ENCODE data around the gene AP3S1. TPM values are rescaled to one million over a fixed set of nuclear protein-coding genes. Genes with fewer than 3 reads are reported as not detected.
"Not testable (repeated sequence)": the region's sequence is repeated elsewhere in the genome, so short reads cannot be mapped to it uniquely, and the experiment has no call there.

Gene AP3S1
- total and polyA plus RNA-seq, 2 of the 13 experiments (the other 11 are each of a cell fraction or from before 2014, with no cell fraction given) = 50.5 to 85.9 TPM

DNA sequence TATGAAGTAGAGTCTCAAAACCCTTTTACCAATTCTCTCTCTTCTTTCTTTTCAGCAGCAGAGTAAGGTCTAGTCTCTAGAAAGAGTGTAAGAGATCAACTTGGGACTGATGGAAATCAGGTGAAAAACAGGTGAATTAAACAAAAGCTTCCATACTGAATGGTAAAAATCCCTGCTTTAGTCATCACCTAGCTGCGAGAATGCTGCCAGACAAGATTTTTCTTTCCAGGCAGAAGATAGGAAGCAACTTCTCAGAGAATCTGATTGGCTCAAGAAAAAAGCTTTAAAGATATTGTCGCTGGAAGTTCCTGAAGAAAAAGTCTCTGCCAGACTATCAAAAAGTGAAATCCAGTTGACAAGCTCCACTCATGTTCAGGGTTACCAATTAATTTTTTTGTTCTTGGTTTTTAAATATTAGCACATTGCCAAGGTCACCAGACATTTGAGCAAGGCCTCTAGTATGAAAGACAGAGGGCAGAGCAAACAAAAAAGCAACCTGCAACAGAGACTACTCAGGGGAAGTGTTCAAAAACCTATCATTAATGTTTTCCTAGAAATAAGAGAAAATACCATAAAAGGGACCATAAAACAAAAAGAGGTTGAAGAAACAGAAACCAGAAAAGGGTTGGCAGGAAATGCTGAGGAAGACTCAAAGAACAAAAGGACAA is 34.6 kb upstream of the AP3S1 start:
- in situ Hi-C loops (cut with HindIII; ENCODE audit: extremely low pct_ligation_motif_present, low pct_unique_long_range_greater_than_20kb) (no loop called here), intact Hi-C loops (cut with micrococcal nuclease; ENCODE audit: unreplicated experiment) (no loop called here)
- no TSS peak for BruUV-seq (replicated peaks)
- Histone ChIP-seq H3K9me3 (ENCODE audit: low read length) (no peaks in the 10 kb centered on the region), H3K79me2 (ENCODE audit: insufficient read depth, low read length) (no peaks in the 10 kb centered on the region), H3K4me1 (ENCODE audit: insufficient read depth, low read length) (peaks cover 15% of the 10 kb centered on the region), H2AFZ (ENCODE audit: low read length) (no peak overlapping the region), H3K27ac (ENCODE audit: extremely low read length, insufficient read depth, low read length) (no peak overlapping the region), H3K4me2 (ENCODE audit: low read depth, low read length) (no peak overlapping the region), H3K36me3 (replicated peaks in 1 of 2; ENCODE audit: control insufficient read depth in 1 of 2, insufficient read depth in 2 of 2, low read length in 2 of 2) (no peaks in the 10 kb centered on the region), H4K20me1 (ENCODE audit: insufficient read depth, low read length) (no peaks in the 10 kb centered on the region), H3K4me3 (replicated peaks in 1 of 3; ENCODE audit: insufficient read depth in 1 of 3, low read depth in 2 of 3, low read length in 3 of 3) (no peak overlapping the region), H3K27me3 (ENCODE audit: control insufficient read depth in 1 of 2, insufficient read depth in 2 of 2, low read length in 2 of 2) (no peaks in the 10 kb centered on the region), H3K9ac (ENCODE audit: insufficient read depth, low read depth, low read length) (no peak overlapping the region)
- WGBS (ENCODE audit: low lambda C conversion rate) = 79% methylated on average over 2 of the region's 2 CpGs
- no peak for DNase-seq (ENCODE audit: low spot score)
- POLR2A ChIA-PET = interaction anchor here (0.7 kb wide), 1 partner anchor 9 kb away, joined by 3 read pairs; the partner anchor contains the start of gene CDO1
- no peak for ATAC-seq
- TF ChIP-seq ZNF883 (CRISPR knock-in tag; IDR thresholded peaks at IDR 0.05; ENCODE audit: not compliant biosample characterization) (no peak), BCL6 (CRISPR knock-in tag; IDR thresholded peaks at IDR 0.05) (peak; percentile 34; the same call in 1 of the 2 replicates)
- FAIRE-seq = no peak
- CTCF ChIA-PET (ENCODE audit: low intra/inter-chr PET ratio, low total read pairs) = no interaction called here

DNA sequence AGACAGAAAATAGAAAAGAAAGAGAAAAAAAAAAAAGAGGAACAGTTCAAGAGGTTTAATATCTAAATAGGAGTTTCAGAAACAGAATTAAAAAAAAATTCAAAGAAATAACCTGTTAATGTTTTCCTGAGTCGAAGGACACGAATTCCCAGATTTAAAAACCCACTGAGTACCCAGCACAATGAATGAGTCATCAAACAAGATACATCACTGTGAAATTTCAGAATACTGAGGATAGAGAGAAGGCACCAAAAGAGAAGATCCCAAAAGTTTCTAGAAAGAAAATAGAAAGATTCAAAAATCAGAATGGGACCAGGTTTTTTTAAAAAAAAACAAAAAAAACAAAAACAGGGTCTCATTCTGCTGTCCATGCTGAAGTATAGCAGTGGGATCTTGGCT is 34.1 kb upstream of the AP3S1 start:
- DNase-seq (ENCODE audit: low spot score) (no peak), ATAC-seq (no peak), FAIRE-seq (no peak)
- no peak overlapping the region for H3K4me2 ChIP-seq (ENCODE audit: low read depth, low read length)
- peaks cover 21% of the 10 kb centered on the region for H3K4me1 ChIP-seq (ENCODE audit: insufficient read depth, low read length)
- H3K4me3 ChIP-seq (replicated peaks in 1 of 3; ENCODE audit: insufficient read depth in 1 of 3, low read depth in 2 of 3, low read length in 3 of 3) = no peak overlapping the region
- no peak overlapping the region for H2AFZ ChIP-seq (ENCODE audit: low read length)
- ChIA-PET POLR2A (no interaction called here), CTCF (ENCODE audit: low intra/inter-chr PET ratio, low total read pairs) (no interaction called here)
- no TSS peak for BruUV-seq (replicated peaks)
- no peaks in the 10 kb centered on the region for H3K27me3 ChIP-seq (ENCODE audit: control insufficient read depth in 1 of 2, insufficient read depth in 2 of 2, low read length in 2 of 2)
- no peak overlapping the region for H3K9ac ChIP-seq (ENCODE audit: insufficient read depth, low read depth, low read length)
- no peaks in the 10 kb centered on the region for H3K79me2 ChIP-seq (ENCODE audit: insufficient read depth, low read length)
- H3K36me3 ChIP-seq (replicated peaks in 1 of 2; ENCODE audit: control insufficient read depth in 1 of 2, insufficient read depth in 2 of 2, low read length in 2 of 2) = no peaks in the 10 kb centered on the region
- H3K9me3 ChIP-seq (ENCODE audit: low read length) = no peaks in the 10 kb centered on the region
- WGBS (ENCODE audit: low lambda C conversion rate) = 72% methylated on average over 2 of the region's 2 CpGs
- no peak overlapping the region for H3K27ac ChIP-seq (ENCODE audit: extremely low read length, insufficient read depth, low read length)
- H4K20me1 ChIP-seq (ENCODE audit: insufficient read depth, low read length) = no peaks in the 10 kb centered on the region
- intact Hi-C loops (cut with micrococcal nuclease; ENCODE audit: unreplicated experiment) = no loop called here
- in situ Hi-C loops (cut with HindIII; ENCODE audit: extremely low pct_ligation_motif_present, low pct_unique_long_range_greater_than_20kb) = no loop called here
- no peak for TF ChIP-seq SYNCRIP (IDR thresholded peaks at IDR 0.05; ENCODE audit: insufficient read depth, low read depth, low read length)
- no peak for TF ChIP-seq ZNF788 (CRISPR knock-in tag; IDR thresholded peaks at IDR 0.05; ENCODE audit: borderline replicate concordance)
- TF ChIP-seq, protein P1, sequence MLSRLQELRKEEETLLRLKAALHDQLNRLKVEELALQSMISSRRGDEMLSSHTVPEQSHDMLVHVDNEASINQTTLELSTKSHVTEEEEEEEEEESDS (CRISPR knock-in tag; IDR thresholded peaks at IDR 0.05; ENCODE audit: borderline replicate concordance) = no peak
- TF ChIP-seq, protein P2, sequence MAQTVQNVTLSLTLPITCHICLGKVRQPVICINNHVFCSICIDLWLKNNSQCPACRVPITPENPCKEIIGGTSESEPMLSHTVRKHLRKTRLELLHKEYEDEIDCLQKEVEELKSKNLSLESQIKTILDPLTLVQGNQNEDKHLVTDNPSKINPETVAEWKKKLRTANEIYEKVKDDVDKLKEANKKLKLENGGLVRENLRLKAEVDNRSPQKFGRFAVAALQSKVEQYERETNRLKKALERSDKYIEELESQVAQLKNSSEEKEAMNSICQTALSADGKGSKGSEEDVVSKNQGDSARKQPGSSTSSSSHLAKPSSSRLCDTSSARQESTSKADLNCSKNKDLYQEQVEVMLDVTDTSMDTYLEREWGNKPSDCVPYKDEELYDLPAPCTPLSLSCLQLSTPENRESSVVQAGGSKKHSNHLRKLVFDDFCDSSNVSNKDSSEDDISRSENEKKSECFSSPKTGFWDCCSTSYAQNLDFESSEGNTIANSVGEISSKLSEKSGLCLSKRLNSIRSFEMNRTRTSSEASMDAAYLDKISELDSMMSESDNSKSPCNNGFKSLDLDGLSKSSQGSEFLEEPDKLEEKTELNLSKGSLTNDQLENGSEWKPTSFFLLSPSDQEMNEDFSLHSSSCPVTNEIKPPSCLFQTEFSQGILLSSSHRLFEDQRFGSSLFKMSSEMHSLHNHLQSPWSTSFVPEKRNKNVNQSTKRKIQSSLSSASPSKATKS (CRISPR knock-in tag; IDR thresholded peaks at IDR 0.05) = no peak

DNA sequence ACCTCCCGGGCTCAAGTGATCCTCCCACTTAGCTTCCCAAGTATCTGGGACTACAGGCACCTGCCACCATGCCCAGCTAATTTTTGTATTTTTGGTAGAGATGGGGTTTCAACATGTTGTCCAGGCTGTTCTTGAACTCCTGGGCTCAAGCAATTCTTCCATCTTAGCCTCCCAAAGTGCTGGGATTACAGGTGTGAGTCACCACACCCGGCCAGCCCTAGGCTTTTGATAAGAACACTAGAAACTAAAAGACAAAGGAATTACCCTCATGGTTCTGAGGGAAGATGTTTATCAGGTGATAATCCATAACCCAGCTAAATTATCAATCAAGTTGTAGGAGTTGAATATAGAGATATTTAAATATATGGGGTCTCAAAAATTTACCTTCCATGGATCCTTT is 33.7 kb upstream of the AP3S1 start:
- H3K9ac ChIP-seq (ENCODE audit: insufficient read depth, low read depth, low read length); H3K79me2 ChIP-seq (ENCODE audit: insufficient read depth, low read length); ATAC-seq; in situ Hi-C loops (cut with HindIII; ENCODE audit: extremely low pct_ligation_motif_present, low pct_unique_long_range_greater_than_20kb); H3K27ac ChIP-seq (ENCODE audit: extremely low read length, insufficient read depth, low read length); H3K9me3 ChIP-seq (ENCODE audit: low read length); intact Hi-C loops (cut with micrococcal nuclease; ENCODE audit: unreplicated experiment); H2AFZ ChIP-seq (ENCODE audit: low read length); H3K4me2 ChIP-seq (ENCODE audit: low read depth, low read length); POLR2A ChIA-PET; H4K20me1 ChIP-seq (ENCODE audit: insufficient read depth, low read length); BruUV-seq (replicated peaks); H3K4me3 ChIP-seq (replicated peaks in 1 of 3; ENCODE audit: insufficient read depth in 1 of 3, low read depth in 2 of 3, low read length in 3 of 3); DNase-seq (ENCODE audit: low spot score); CTCF ChIA-PET (ENCODE audit: low intra/inter-chr PET ratio, low total read pairs); FAIRE-seq; H3K36me3 ChIP-seq (replicated peaks in 1 of 2; ENCODE audit: control insufficient read depth in 1 of 2, insufficient read depth in 2 of 2, low read length in 2 of 2); H3K27me3 ChIP-seq (ENCODE audit: control insufficient read depth in 1 of 2, insufficient read depth in 2 of 2, low read length in 2 of 2): not testable (repeated sequence)
- peaks cover 24% of the 10 kb centered on the region for H3K4me1 ChIP-seq (ENCODE audit: insufficient read depth, low read length)
- 90% methylated on average over 2 of the region's 2 CpGs for WGBS (ENCODE audit: low lambda C conversion rate)

All from HepG2 (cell line).